Lung (tissue), 12 donors: ENCODE measurements around the gene DDOST. TPM values are rescaled to one million over a fixed set of nuclear protein-coding genes. Genes with fewer than 3 reads are reported as not detected.

Experiments used
- ATAC-seq: fragments of 200-7000 bp; cut with Tn5 transposase; one replicate; pipeline ENCODE4 v1.9.1; 2020; ENCODE audit warnings: moderate number of reproducible peaks; ENCODE audit not compliant: insufficient read depth, low FRiP score
- DNase-seq, 3 donors: peaks; one replicate each; pipeline ENCODE4 v3.0.0-alpha.2; 2013 to 2017
- H3K27ac ChIP-seq, 2 donors: one replicate each; pipeline ENCODE4 v1.5.1; 2013; ENCODE audit warnings: mild to moderate bottlenecking in 2 of 2, moderate library complexity in 2 of 2, control low read depth in 1 of 2, inconsistent platforms in 1 of 2, low read depth in 1 of 2, low read length in 1 of 2
- H3K27me3 ChIP-seq, 3 donors: one replicate each; pipeline ENCODE4 v1.5.1; 2013; ENCODE audit warnings: low read length in 2 of 3; ENCODE audit not compliant: control insufficient read depth in 3 of 3, insufficient read depth in 3 of 3
- H3K36me3 ChIP-seq, 4 donors: one replicate each; pipeline ENCODE4 v1.5.1; 2013; ENCODE audit warnings: low read length in 4 of 4, mild to moderate bottlenecking in 1 of 4, moderate library complexity in 1 of 4; ENCODE audit not compliant: control insufficient read depth in 4 of 4, insufficient read depth in 4 of 4
- H3K4me1 ChIP-seq, 5 donors: one replicate each; pipeline ENCODE4 v1.5.1; 2013; ENCODE audit warnings: low read length in 5 of 5, mild to moderate bottlenecking in 2 of 5, moderate library complexity in 1 of 5; ENCODE audit not compliant: control insufficient read depth in 5 of 5, insufficient read depth in 5 of 5
- H3K4me3 ChIP-seq: one replicate; pipeline ENCODE4 v1.5.1; 2013; ENCODE audit warnings: mild to moderate bottlenecking, control low read depth, moderate library complexity
- H3K9ac ChIP-seq, 2 donors: one replicate each; pipeline ENCODE4 v1.5.1; 2013; ENCODE audit warnings: low read length in 2 of 2, control low read depth in 1 of 2; ENCODE audit not compliant: insufficient read depth in 1 of 2
- H3K9me3 ChIP-seq, 4 donors: one replicate each; pipeline ENCODE4 v1.5.1; 2013; ENCODE audit warnings: low read length in 3 of 4, mild to moderate bottlenecking in 1 of 4, moderate library complexity in 1 of 4; ENCODE audit not compliant: control insufficient read depth in 4 of 4, insufficient read depth in 3 of 4
- WGBS, 2 donors: extraction: QIAGEN DNeasy Blood & Tissue Kit; methylation state at CpG; one replicate each; pipeline ENCODE4 v1.1.7; 2013; 5-methylcytosine and 5-hydroxymethylcytosine counted together
- polyA plus RNA-seq, 2 donors: library from polyadenylated mRNA; stranded (reverse); fragments of 200-250 nt; gene quantifications; one replicate each; pipeline ENCODE4 v1.2.1, GENCODE V29; 2013
- total RNA-seq, 2 donors: library from RNA; depleted of rRNA in 1 of 2; stranded (reverse); fragments of >200 nt in 1 of 2; gene quantifications; one replicate each; pipeline ENCODE4 v1.2.1, GENCODE V29; 2014 to 2021
- TF ChIP-seq, protein P1 (sequence below): IDR thresholded peaks from 2 replicates; pipeline ENCODE4 v1.5.1; 2012; ENCODE audit warnings: mild to moderate bottlenecking; ENCODE audit errors: control extremely low read depth, extremely low read depth
- donor health status: control.
- donor health status: control.
- donor health status: Bipolar disorder and iron deficiency.
- donor health status: healthy.
- donor health status: DM: yes; HTN: yes; CAD: no.

Gene DDOST
- total and polyA plus RNA-seq, 4 donors: 121 to 304 (median 228) TPM

DNA sequence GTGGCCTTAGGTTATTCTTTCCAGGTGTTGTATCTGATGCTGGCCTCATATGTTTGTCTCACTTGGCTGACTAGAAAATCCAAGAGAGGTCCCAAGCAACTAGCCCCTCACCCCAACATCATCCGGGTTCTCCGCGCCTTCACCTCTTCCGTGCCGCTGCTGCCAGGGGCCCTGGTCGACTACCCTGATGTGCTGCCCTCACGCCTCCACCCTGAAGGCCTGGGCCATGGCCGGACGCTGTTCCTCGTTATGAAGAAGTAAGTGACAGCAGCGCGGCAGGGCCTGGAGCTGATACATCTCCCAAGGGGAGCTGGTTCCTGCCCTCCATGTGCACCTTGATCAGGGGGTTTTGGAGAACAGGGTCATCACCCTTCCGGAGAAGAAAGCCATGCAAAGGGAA is 16.8 kb downstream of the DDOST start:
- DNase-seq (no peak), ATAC-seq (no peak)
- Histone ChIP-seq H3K27me3 (no peaks in the 10 kb centered on the region), H3K27ac (no peak overlapping the region), H3K36me3 (peaks cover 22 to 57% (median 32%) of the 10 kb centered on the region in 4 donors), H3K9ac (no peak overlapping the region), H3K4me1 (no peaks in the 10 kb centered on the region), H3K9me3 (peaks cover 0 to 1% (median 0%) of the 10 kb centered on the region in 4 donors), H3K4me3 (no peak overlapping the region)
- WGBS, 2 donors: 94 to 99% methylated on average over 13 of the region's 13 CpGs
- TF ChIP-seq, protein P1, sequence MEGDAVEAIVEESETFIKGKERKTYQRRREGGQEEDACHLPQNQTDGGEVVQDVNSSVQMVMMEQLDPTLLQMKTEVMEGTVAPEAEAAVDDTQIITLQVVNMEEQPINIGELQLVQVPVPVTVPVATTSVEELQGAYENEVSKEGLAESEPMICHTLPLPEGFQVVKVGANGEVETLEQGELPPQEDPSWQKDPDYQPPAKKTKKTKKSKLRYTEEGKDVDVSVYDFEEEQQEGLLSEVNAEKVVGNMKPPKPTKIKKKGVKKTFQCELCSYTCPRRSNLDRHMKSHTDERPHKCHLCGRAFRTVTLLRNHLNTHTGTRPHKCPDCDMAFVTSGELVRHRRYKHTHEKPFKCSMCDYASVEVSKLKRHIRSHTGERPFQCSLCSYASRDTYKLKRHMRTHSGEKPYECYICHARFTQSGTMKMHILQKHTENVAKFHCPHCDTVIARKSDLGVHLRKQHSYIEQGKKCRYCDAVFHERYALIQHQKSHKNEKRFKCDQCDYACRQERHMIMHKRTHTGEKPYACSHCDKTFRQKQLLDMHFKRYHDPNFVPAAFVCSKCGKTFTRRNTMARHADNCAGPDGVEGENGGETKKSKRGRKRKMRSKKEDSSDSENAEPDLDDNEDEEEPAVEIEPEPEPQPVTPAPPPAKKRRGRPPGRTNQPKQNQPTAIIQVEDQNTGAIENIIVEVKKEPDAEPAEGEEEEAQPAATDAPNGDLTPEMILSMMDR: no peak

- no peak overlapping the region for H3K27ac ChIP-seq
- peaks cover 0 to 1% (median 0%) of the 10 kb centered on the region in 4 donors for H3K9me3 ChIP-seq
- WGBS, 2 donors: 70 to 75% methylated on average over 6 of the region's 6 CpGs
- H3K4me3 ChIP-seq: no peak overlapping the region
- ATAC-seq: no peak
- TF ChIP-seq, protein P1: no peak
- H3K4me1 ChIP-seq: no peaks in the 10 kb centered on the region
- peaks cover 17 to 52% (median 29%) of the 10 kb centered on the region in 4 donors for H3K36me3 ChIP-seq
- H3K9ac ChIP-seq: no peak overlapping the region
- no peaks in the 10 kb centered on the region for H3K27me3 ChIP-seq
- no peak for DNase-seq
Observed at GRCh38 chr1:20643080-20643479, 18.1 kb downstream of the DDOST start.

- DNase-seq: no peak
- Histone ChIP-seq H3K4me3 (no peak overlapping the region), H3K27me3 (no peaks in the 10 kb centered on the region), H3K9me3 (peaks cover 0 to 1% (median 0%) of the 10 kb centered on the region in 4 donors), H3K27ac (no peak overlapping the region), H3K9ac (no peak overlapping the region), H3K4me1 (no peaks in the 10 kb centered on the region), H3K36me3 (peaks cover 15 to 52% (median 28%) of the 10 kb centered on the region in 4 donors)
- no peak for ATAC-seq
- TF ChIP-seq, protein P1: no peak
- WGBS, 2 donors: 77 to 85% methylated on average over 10 of the region's 10 CpGs
Observed at GRCh38 chr1:20641975-20642374, 19.2 kb downstream of the DDOST start.

GRCh38 chr1:20640183-20640597 is 21.0 kb downstream of the DDOST start:
- TF ChIP-seq, protein P1: peak; percentile 57
- peaks cover 0 to 1% (median 0%) of the 10 kb centered on the region in 4 donors for H3K9me3 ChIP-seq
- no peaks in the 10 kb centered on the region for H3K27me3 ChIP-seq
- no peak overlapping the region for H3K27ac ChIP-seq
- 27 to 31% methylated on average over 6 of the region's 6 CpGs for WGBS, 2 donors
- H3K36me3 ChIP-seq: peaks cover 15 to 46% (median 22%) of the 10 kb centered on the region in 4 donors
- H3K4me3 ChIP-seq: no peak overlapping the region
- no peak for ATAC-seq
- H3K9ac ChIP-seq: no peak overlapping the region
- H3K4me1 ChIP-seq: no peaks in the 10 kb centered on the region
- DNase-seq: peak; percentile 44 to 67 (median 64)
